Amygdala (tissue), 56 donors: ENCODE results near the gene GLA.
A peak's percentile ranks its signal among the peaks of the same experiment; 100 is the strongest.

Experiments
- DNase-seq, 56 donors: peaks; one replicate each; lab custom pipeline; 2025; lab: John Stamatoyannopoulos, UW

GLA gene

GRCh38 chrX:101407748-101408531 is at the start of gene GLA, which contains the start of gene HNRNPH2:
TSS of gene GLA (minus strand) at chrX:101407925. CDS start at chrX:101407903, 22 bp downstream.
TSS of gene HNRNPH2 (plus strand) at chrX:101408222. CDS start at chrX:101411989, 3,767 bp downstream.
- DNase-seq, result peak; percentile 31 to 97 (median 80)

- no peak for DNase-seq
These were observed 44.3 kb upstream of the GLA start for GRCh38 chrX:101452056-101452455.

DNA sequence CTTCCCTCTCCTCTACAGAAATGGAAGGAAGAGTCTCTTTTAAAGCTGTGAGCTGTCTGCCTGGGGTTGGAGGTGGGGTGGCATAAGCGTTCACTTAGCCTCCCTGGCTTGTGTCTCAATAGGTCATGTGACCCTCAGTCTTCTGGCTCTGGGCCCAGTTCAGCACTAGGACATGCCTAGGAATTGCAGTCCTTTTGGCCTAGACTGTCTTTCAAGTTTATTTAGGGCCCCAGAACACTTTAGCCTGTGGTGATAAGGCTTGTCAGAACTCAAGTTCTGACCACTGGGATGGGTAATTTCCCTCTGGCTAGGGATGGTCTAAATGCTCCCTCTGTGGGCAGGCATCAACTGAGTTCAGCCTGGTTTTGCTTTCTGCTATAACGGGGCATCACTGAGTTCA is 43.2 kb upstream of the GLA start:
- peak in 9 of 56 donors; percentile 0 to 15 (median 3) for DNase-seq

DNA sequence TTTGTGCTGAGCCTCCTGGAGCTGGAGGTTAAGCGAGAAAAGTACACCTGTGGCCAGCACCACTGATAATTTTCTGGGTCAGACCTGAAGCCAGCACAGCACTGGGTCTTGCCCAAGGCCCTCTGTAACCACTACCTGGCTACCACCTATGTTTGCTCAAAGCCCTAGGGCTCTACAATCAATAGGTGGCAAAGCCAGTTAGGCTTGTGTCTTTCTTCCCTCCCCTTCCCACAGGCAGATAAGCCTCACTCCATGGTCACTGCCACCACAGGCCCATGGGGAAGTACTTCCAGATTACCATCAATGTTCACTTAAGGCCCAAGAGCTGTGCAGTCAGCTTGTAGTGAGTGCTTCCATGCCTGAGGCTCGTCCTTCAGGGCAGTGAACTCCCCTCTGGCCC is 42.4 kb upstream of the GLA start:
- DNase-seq, result no peak

GRCh38 chrX:101449279-101449678 is 41.6 kb upstream of the GLA start:
- DNase-seq, result no peak

DNA sequence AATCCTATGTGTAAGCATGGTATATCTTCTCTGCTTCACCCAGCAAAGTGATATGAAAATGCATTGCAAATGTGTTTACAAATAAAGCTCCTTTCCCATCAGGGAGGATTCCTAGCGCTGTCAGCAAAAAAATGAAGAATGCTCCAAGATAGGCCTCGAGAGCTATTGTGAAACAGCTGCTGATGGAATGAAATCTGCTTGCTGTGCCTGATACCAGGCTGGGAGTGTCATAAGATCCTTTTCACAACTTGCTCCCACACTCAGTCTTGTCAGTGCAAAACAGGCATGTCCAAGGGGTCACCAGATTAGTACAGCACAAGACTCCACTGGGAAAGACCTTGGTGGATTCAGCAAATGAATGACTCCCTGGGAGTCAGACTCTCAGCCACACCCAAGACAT is 34.4 kb upstream of the GLA start:
- DNase-seq, result no peak

- DNase-seq, result no peak
These were observed 22.8 kb upstream of the GLA start for GRCh38 chrX:101430457-101431078.

GRCh38 chrX:101429934-101430333 is 22.2 kb upstream of the GLA start:
- no peak for DNase-seq

GRCh38 chrX:101427954-101428353 is 20.2 kb upstream of the GLA start:
- no peak for DNase-seq

DNA sequence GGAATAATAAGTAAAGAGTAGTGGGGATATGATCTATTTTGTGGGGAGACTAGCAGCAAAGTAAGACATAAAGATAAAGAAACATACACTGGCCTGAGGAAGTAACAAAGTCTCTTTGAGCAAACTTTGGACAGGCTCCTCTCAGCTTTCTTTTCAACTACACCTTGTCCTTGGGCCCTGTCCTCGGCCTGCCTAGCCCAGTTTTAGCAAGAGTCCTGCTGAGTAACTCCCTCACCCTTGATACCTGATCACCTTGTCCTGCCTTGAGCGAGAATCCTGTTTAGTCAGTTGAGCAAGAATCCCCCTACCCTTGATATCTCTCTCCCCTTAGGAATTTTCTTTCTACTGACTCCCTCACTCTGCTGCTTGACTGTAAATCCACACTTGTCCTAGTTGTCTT is 11.8 kb upstream of the GLA start:
- no peak for DNase-seq

GRCh38 chrX:101417981-101418841 is 10.5 kb upstream of the GLA start:
- DNase-seq, result peak in 49 of 56 donors; percentile 3 to 70 (median 33)

- peak in 2 of 56 donors; percentile 0 for DNase-seq
These were observed 9.5 kb upstream of the GLA start for GRCh38 chrX:101417190-101417589.

- no peak for DNase-seq
These were observed 9.0 kb upstream of the GLA start for GRCh38 chrX:101416691-101417090.

GRCh38 chrX:101415180-101416145 is 7.7 kb upstream of the GLA start:
- DNase-seq, result peak in 21 of 56 donors; percentile 1 to 71 (median 11)

GRCh38 chrX:101411984-101412383 is 4.3 kb upstream of the GLA start:
- DNase-seq, result no peak

DNA sequence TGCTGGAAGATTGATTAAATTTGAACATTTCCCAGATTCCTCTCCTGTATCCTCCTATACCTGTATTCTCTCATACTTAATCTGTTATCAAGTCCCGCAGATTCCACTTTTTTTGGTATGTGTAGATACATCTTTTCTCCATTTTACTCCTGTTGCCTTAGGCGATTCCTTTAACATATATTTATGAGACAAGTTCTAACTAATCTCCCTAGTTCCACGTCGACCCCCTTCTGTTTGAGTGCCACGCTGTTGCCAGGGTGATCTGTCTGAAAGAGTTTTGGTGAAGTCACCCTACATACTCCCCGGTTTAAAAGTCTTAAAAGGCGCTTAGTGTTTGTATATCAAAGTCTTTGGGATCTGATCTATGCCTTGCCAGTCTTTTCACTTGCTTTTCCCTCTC is 2.7 kb upstream of the GLA start:
- DNase-seq, result no peak

DNA sequence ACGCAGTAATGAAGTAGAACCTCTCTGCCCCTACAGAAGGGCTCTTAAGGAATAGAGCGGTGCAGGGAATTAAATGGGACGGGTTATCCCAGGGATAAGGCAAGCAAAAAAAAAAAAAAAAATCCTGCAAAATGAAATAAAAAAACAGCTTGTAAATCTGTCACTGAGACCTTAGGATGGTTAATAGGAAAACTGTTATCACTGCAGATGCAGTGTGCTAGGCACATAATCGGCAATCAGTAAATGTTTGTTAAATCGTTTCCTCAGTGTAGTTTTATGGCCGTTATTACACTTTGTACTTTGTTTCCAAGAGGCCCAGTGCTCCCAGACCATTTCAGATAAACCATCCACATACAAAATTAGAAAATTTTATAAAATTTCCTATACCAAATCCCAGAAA is 1.3 kb upstream of the GLA start:
- DNase-seq, result no peak

- DNase-seq, result no peak
These were observed 762 bp upstream of the GLA start for GRCh38 chrX:101408532-101408841.

GRCh38 chrX:101407167-101407747 is 468 bp downstream of the GLA start:
- DNase-seq, result peak in 10 of 56 donors; percentile 3 to 29 (median 20)

GRCh38 chrX:101399825-101400224 is 7.9 kb downstream of the GLA start:
- no peak for DNase-seq
